Keratinocyte (primary cell): ENCODE data around the gene C1orf52.

Source experiments
- EZH2 ChIP-seq: IDR thresholded peaks from one replicate; pipeline ENCODE4 v1.6.1; 2012; ENCODE audit warnings: inconsistent platforms, mild to moderate bottlenecking, low read length, moderate library complexity
- TF ChIP-seq, protein P1 (sequence below), 3 experiments: IDR thresholded peaks in 1 of 3; conservative IDR thresholded peaks in 1 of 3; optimal IDR thresholded peaks in 1 of 3; 2 replicates in 2 of 3; 3 replicates in 1 of 3; pipeline versions ENCODE3 to v1.5.1; 2011; ENCODE audit warnings: low read length in 3 of 3, mild to moderate bottlenecking in 3 of 3, moderate library complexity in 2 of 3, control low read depth in 1 of 3, inconsistent platforms in 1 of 3; ENCODE audit not compliant: insufficient read depth in 2 of 3; ENCODE audit errors: extremely low read depth in 1 of 3

DNA sequence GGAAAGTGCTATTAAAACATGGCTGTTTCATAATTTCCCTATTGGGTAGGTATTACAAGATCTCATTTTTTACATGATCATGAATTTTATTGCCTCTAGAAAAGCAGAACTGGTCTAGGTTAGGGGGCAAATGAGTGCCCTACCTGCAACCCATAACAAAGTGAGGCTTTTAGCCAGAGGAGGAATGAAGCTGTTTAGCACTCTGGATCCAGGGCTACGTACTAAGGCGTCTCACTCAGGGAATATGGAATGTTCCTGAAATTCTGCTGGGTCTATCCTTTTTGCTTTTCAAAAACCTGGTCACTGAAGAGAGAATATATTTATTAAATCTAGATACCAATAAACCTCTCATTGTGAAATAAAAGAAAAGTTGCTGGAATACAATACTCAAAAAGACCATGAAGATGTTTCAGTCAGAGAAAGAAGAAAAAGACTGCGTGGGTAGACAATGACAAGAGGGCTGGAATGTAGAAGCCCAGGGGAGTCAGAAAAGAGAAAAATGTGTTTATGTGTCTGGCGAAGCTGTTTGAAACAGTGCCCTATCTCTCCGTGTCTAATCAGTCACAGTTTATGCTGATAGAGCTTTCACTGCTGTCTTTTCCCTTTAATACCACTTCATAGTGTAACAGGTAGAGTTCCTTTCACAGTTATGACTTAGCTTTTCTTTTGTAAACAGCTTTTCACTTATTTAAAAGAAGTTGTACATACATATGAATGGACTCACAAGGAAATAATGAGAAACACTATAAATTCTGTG is 33.7 kb downstream of the C1orf52 start:
- TF ChIP-seq, protein P1, sequence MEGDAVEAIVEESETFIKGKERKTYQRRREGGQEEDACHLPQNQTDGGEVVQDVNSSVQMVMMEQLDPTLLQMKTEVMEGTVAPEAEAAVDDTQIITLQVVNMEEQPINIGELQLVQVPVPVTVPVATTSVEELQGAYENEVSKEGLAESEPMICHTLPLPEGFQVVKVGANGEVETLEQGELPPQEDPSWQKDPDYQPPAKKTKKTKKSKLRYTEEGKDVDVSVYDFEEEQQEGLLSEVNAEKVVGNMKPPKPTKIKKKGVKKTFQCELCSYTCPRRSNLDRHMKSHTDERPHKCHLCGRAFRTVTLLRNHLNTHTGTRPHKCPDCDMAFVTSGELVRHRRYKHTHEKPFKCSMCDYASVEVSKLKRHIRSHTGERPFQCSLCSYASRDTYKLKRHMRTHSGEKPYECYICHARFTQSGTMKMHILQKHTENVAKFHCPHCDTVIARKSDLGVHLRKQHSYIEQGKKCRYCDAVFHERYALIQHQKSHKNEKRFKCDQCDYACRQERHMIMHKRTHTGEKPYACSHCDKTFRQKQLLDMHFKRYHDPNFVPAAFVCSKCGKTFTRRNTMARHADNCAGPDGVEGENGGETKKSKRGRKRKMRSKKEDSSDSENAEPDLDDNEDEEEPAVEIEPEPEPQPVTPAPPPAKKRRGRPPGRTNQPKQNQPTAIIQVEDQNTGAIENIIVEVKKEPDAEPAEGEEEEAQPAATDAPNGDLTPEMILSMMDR (optimal IDR thresholded peaks at IDR 0.05 in 1 of 3, IDR thresholded peaks at IDR 0.05 in 1 of 3, conservative IDR thresholded peaks at IDR 0.05 in 1 of 3; ENCODE audit: extremely low read depth in 1 of 3, insufficient read depth in 2 of 3, low read length in 3 of 3): no peak
- TF ChIP-seq EZH2: no peak
